ENCODE measurements around the gene SPATA31E1.

The SPATA31E1 gene

GRCh38 chr9:87863882-87864465 is 18.7 kb upstream of the SPATA31E1 start:
- DNase-seq: no peak

GRCh38 chr9:87864915-87865314 is 17.8 kb upstream of the SPATA31E1 start:
- no peak for DNase-seq

- DNase-seq: no peak
Measured at GRCh38 chr9:87865626-87866025, 17.1 kb upstream of the SPATA31E1 start.

DNA sequence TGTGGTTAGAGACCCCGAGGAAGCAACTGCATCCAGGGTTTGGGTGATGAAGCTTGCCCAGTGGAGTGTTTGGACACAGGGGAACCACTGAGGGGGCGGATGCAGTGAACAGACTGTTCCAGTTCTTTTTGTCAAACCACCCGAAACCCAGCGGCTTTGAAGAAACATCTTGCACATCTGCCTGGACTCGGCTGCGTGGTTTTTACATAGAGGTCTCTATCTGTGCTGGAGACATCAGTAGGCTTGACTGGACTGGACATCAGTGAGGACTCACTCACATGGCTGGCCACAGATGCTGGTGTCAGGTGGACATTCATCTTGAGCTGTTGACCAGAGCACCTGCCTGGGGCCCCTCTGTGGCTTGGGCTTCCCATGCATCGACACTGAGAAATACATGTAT is 15.3 kb upstream of the SPATA31E1 start:
- DNase-seq: no peak

DNA sequence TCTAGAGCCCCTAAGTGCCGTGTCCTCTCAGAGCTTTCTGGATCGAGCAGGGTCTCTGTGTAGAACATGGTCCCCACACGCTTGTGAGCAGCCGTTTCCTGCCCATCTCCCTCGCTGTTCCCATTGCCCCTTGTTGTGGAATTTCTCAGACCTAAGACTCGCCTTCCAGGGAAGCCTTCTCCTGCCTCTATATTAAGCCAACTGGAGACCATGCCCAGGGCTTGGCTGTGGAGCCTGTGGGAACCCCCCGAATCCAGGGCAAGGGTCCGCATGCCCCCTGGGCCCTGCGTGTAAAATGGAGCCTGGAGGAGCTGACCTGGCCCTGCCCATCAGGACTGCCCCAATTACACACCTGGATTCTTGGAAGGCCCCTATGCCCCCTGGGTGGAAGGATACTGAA is 14.5 kb upstream of the SPATA31E1 start:
- DNase-seq: no peak

DNA sequence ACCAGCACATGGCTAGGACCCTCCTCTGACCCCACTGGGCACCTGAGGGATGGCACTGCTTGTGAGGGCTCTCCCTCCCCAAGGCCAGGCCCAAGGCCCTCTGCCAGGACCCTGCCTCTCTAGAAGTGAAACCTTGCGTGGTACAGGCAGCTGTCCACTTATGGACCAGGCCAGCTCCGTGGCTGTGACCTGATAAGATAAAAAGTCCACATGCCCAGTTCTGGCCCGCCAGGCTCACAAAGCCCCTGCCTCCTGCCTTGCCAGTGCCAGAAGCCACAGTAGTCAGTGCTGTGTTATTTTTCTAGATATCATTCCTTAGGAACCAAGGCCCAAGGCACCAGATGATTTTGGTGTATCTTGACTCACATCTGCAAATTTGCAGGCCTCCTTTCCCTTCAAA is 14.0 kb upstream of the SPATA31E1 start:
- DNase-seq: no peak

- DNase-seq: no peak
Measured at GRCh38 chr9:87869082-87869481, 13.6 kb upstream of the SPATA31E1 start.

DNA sequence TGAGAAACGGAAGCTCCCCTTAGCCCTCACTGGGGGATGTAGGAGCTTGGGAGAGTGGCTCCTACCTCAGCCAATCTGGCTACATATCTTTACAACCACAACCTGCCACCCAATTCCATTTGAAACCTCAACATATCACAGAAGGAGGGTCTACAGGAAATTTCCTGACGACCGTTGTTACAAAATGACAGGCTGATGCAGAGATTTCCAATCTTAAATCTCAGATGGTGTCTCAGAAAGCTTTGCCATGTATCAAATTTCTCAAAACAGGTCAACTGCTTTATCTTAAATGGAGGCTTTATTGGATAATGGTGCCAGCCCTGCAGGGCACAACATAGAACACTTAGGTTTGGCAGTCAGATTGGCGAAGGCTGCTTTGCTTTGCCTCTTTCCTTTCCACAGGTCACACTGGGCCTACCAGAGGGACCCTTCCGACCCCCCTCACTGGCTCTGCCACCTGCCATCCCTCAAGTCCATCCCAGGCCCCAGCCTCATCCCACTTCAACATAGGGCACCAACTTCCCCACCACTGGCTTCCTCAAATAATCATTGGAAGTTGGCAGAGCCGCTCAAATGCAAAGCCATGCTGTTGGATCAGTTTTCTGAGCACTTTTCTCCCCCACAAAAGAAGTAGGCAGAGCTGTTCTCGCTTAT is 11.1 kb upstream of the SPATA31E1 start:
- no peak for DNase-seq

DNA sequence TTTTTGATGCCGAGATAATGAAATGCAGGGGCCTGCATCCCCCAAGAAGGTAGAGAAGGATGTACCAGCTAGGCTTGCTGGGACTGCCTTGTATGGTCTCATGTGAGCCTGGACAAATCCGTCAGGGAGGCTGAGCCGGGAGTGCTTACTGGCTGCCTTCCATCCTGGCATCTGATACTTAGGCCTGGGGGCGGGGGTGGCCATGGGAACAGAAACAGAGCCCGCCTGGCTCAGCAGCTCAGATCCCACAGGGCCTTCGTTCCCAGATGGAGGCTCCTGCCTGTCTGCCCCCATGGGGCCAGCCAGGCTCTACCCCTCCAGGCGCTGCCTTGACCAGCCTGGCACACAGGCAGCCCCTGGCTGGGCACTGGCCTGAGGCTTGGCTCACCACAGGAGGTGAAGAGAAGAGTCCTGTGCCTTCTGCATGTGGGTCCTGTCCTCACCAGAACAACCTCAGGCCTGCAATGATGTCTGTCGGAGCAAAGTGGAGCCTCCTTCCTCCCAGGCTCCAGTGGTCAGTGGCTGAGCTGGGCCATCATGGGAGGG is 10.5 kb upstream of the SPATA31E1 start:
- DNase-seq: no peak

- DNase-seq: no peak
Measured at GRCh38 chr9:87873607-87874303, 8.9 kb upstream of the SPATA31E1 start.

DNA sequence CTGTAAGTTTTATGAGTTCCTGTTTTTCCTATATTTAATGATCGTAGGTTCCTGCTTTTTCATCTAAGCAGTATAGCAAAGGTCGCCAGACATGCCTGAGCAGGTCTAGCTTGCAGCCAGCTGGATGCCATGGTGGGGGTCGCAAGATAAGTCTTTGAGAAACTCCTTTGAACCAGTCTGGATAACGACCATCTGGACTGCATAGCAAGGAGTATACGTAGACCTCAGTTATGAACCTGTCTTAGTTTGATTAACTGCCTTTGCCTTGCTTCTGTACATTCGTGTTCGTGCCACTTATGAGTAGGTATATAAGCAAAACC is 8.4 kb upstream of the SPATA31E1 start:
- no peak for DNase-seq

DNA sequence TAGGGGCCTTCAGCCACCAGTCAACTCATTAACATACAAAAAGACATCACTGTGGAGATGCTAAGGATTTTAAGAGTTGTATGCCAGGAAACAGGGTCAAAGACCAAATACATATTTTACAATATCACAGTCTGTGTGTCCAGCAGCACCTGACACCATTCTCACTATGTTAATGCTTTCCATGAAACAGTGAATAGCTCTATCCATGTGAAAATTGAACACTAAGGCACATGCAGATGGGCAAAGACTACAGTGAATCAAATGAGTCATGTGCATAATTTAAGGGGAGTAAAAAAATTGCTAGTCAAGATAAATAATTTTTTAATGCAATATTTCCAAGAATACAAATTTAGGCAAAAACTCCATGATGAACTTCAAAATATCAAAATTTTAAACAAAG is 7.6 kb upstream of the SPATA31E1 start:
- no peak for DNase-seq

- DNase-seq: no peak
Measured at GRCh38 chr9:87875831-87876545, 6.7 kb upstream of the SPATA31E1 start.

- no peak for DNase-seq
Measured at GRCh38 chr9:87876708-87877107, 6.0 kb upstream of the SPATA31E1 start.

DNA sequence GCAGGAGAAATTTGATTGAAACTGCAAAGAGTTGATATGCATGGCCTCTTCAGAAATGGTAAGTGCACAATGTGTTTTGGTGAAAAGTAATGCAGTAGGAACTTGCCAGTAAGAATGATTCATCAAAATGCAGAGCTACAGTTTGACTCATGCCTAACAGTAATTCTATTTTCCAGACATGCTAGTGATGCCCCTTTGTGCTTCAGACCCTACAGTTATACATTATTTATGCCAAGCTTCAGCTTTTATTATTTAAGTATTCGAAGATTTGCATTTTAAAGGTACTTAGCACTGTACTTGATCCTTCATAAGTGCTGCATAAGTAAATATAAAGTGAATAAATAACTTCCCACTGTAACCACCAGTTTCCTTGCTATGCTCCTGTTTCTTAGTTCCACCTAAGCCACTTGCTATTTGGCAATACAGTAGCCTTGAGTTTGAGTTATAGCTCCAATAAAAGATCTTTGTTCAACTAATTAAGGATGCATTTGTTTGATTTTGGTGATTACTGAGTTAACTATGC is 3.6 kb upstream of the SPATA31E1 start:
- DNase-seq: no peak

DNA sequence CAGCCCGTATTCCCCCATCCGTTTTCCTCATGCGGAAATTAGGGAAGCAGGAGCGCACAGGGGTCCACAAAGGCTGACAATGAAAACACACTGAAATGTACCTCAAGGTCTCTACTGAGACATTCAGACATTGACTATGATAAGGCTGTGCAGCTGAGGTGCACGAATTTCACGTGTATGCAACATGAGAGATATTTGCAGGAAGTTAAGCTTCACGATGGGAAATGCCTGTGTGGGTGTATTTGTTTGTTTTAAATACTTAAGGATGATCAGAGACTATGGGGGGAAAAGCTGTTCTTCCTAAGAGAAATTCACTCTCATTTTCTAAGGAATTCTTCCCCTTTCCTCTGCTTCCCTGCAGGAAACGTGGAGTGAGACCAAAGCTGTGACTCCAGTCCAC is 2.6 kb upstream of the SPATA31E1 start:
- no peak for DNase-seq

DNA sequence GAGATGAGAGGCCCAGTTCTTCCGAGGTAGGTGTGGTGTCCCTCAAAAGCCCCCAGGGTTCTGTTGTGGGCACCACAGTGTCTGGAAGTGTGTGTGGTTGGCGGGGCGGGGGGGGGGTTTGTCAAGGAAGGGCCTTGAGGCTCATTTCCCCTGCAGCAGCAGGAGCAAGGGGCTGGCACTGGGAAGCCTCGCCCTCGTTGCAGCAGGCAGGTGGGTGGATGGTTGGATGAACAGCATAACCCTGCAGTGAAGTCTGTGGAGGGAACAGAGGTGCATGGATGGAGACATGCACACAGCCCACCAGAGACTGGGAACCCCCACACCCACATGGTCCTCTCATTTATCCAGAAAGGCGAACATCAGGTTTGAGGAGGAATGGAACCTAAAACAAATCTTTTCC is 2.0 kb upstream of the SPATA31E1 start:
- no peak for DNase-seq

- no peak for DNase-seq
Measured at GRCh38 chr9:87883274-87883673, 597 bp downstream of the SPATA31E1 start.

DNA sequence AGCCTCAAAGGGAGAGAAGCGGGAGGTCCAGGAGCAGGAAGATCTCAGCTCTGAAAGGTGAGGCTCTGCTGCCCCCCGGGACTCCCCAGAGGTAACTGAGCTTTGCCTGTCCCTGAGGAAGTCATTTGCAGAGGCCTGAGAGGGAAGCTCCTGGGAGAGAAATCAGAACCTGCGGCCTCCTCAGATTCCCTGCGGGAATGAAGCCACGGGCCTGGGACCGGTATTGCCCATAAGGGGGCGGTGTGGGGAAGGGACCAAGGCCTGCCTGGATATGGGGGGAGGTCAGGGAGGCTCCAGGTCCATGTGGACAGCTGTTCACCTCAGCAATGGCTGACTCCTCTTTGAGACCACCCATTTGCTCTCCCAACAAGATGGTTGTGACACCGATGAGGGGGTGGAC is 1.3 kb downstream of the SPATA31E1 start:
- no peak for DNase-seq

GRCh38 chr9:87884578-87885459 is 2.1 kb downstream of the SPATA31E1 start:
- no peak for DNase-seq

GRCh38 chr9:87885484-87886189 is 3.0 kb downstream of the SPATA31E1 start:
- DNase-seq: no peak

All from right kidney (tissue), 1 donor.